HAP-1 (cell line): Measurements from ENCODE around the gene TMEM259.

Experiments
- DNase-seq, 2 experiments: peaks; one replicate each; pipeline ENCODE4 v3.0.0-alpha.2; 2016 to 2020; ENCODE audit warnings: low spot score in 2 of 2
- H3K27me3 ChIP-seq: fragments of 250-450 bp; sonication (Bioruptor Pico); 2 replicates; pipeline ENCODE4 v1.5.1; 2020; ENCODE audit warnings: low read depth, mild to moderate bottlenecking, moderate library complexity
- H3K36me3 ChIP-seq: fragments of 250-450 bp; sonication (Bioruptor Pico); replicated peaks from 2 replicates; pipeline ENCODE4 v1.5.1; 2020; ENCODE audit warnings: mild to moderate bottlenecking
- H3K4me1 ChIP-seq: fragments of 250-450 bp; sonication (Bioruptor Pico); 2 replicates; pipeline ENCODE4 v1.5.1; 2020; ENCODE audit warnings: mild to moderate bottlenecking
- H3K4me3 ChIP-seq: fragments of 250-450 bp; sonication (Bioruptor Pico); 2 replicates; pipeline ENCODE4 v1.5.1; 2020; ENCODE audit warnings: mild to moderate bottlenecking, moderate library complexity
- H3K9me3 ChIP-seq: fragments of 250-450 bp; sonication (Bioruptor Pico); 2 replicates; pipeline ENCODE4 v1.5.1; 2020; ENCODE audit warnings: mild to moderate bottlenecking, moderate library complexity
- in situ Hi-C: fragments of 300-500 bp; cut with MboI; formaldehyde crosslinking; loops from 3 replicates; pipeline ENCODE4 v1.14.3; 2020; ENCODE audit warnings: low sequenced_read_pairs, inconsistent platforms, mixed read lengths

The TMEM259 gene

GRCh38 chr19:1020868-1021425, at the start of gene TMEM259:
Gene TMEM259, minus strand, starts transcription at chr19:1021123. Its CDS starts 127 bp downstream, at chr19:1020996.
- Histone ChIP-seq H3K4me1 (peaks cover 15% of the 10 kb centered on the region), H3K4me3 (peak within 1 kb of the TSS; percentile 83), H3K27me3 (no peaks in the 10 kb centered on the region), H3K9me3 (no peaks in the 10 kb centered on the region), H3K36me3 (peaks cover 17% of the 10 kb centered on the region; the same call in 1 of the 2 replicates)
- DNase-seq: peak; percentile 91 to 98
- in situ Hi-C loops: no loop called here

DNA sequence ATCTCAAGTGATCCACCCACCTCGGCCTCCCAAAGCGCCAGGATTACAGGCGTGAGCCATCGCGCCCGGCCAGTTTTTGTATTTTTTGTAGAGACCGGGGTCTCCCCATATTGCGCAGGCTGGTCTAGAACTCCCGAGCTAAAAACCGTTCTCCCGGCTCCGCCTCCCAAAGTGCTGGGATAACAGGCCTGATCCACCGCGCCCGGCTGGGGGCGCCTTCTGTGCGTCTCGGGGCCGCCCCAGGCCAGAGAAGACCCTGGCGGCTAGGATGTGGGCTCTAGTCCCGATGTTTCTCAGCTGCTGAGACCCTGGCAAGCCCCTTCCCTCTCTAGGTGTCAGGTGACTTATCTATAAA, 49.6 kb upstream of the TMEM259 start:
- no peak for DNase-seq
- Histone ChIP-seq H3K4me1 (peaks cover 3% of the 10 kb centered on the region; the same call in 1 of the 2 replicates), H3K4me3 (no peak overlapping the region), H3K36me3 (no peaks in the 10 kb centered on the region; the same call in 1 of the 2 replicates), H3K9me3 (no peaks in the 10 kb centered on the region), H3K27me3 (no peaks in the 10 kb centered on the region)
- in situ Hi-C loops: no loop called here

- Histone ChIP-seq H3K27me3 (no peaks in the 10 kb centered on the region), H3K36me3 (no peaks in the 10 kb centered on the region; the same call in 1 of the 2 replicates), H3K4me1 (peaks cover 12% of the 10 kb centered on the region), H3K9me3 (no peaks in the 10 kb centered on the region), H3K4me3 (no peak overlapping the region)
- in situ Hi-C loops: no loop called here
- no peak for DNase-seq
Observed at GRCh38 chr19:1069009-1069779, 48.3 kb upstream of the TMEM259 start.

DNA sequence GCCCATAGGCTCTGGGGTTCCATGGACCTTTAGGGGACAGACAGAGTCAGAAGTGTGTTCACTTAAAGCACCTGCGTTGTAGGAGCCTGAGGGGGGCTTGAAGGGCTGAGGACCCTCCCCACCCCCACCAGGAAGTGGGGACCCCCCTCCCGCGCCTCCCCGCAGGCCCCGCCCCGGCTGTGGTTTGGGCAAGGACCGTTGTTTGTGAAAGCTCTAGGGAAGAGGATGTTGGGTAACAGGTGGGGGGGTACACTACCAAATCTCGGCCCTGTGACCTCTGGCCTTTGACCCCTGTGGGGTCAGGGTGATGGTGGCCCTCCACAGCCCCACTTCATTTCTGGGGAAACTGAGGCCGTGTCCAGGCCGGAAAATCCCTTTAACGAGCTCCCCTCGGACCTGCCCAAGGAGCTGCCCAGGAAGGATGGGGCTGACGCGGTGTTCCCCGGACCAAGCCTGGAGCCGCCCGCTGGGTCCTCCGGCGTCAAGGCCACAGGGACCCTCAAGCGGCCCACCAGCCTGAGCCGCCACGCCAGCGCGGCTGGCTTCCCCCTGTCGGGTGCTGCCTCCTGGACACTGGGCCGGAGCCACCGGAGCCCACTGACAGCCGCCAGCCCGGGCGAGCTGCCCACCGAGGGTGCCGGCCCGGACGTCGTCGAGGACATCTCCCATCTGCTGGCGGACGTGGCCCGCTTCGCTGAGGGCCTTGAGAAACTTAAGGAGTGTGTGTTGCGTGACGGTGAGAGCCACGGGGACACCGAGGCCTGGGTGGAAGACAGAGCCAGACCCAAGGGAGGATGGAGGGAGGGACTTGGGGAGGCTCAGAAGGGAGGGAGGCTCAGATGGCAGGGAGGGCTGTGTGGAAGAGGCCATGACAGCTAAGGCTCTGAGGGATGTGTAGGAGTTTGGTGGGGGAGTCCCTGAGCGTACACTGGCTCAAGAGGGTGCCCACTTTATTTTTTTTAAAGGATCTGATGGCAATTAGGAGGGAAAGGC, 47.4 kb upstream of the TMEM259 start:
- Histone ChIP-seq H3K36me3 (no peaks in the 10 kb centered on the region), H3K4me1 (peaks cover 12% of the 10 kb centered on the region), H3K27me3 (no peaks in the 10 kb centered on the region), H3K4me3 (peak overlapping the region; percentile 41), H3K9me3 (no peaks in the 10 kb centered on the region)
- no peak for DNase-seq
- in situ Hi-C loops: no loop called here

DNA sequence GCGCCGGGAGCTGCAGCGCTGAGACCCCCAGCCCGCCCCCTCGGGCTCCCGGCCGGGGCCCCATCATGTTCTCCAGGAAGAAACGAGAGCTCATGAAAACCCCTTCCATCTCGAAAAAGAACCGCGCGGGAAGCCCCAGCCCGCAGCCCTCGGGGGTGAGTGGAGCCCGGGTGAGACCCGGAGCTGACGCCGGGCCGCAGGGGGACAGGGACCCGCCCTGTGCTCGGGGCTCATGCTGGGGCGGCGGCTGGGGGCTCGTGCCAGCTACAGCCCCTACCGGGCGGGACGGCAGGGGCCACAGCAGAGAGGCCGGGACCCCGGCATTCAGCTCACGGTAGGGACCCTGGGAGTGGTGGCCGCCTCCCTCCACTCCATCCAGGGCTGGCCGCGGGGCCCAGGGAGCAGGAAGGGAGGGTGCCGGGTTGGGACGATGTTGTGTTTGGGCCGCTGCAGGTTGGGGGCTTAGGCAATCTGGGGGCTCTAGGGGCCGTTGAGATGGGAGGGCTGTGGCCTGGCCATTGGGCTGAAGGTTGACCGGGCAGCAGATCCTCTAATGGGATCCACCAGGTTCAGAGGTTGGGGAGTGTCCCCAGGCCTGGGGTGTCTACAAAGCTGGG, 46.5 kb upstream of the TMEM259 start:
- Histone ChIP-seq H3K4me3 (peak overlapping the region; percentile 41), H3K9me3 (no peaks in the 10 kb centered on the region), H3K36me3 (no peaks in the 10 kb centered on the region), H3K27me3 (no peaks in the 10 kb centered on the region), H3K4me1 (peaks cover 12% of the 10 kb centered on the region)
- in situ Hi-C loops: no loop called here
- DNase-seq: no peak

DNA sequence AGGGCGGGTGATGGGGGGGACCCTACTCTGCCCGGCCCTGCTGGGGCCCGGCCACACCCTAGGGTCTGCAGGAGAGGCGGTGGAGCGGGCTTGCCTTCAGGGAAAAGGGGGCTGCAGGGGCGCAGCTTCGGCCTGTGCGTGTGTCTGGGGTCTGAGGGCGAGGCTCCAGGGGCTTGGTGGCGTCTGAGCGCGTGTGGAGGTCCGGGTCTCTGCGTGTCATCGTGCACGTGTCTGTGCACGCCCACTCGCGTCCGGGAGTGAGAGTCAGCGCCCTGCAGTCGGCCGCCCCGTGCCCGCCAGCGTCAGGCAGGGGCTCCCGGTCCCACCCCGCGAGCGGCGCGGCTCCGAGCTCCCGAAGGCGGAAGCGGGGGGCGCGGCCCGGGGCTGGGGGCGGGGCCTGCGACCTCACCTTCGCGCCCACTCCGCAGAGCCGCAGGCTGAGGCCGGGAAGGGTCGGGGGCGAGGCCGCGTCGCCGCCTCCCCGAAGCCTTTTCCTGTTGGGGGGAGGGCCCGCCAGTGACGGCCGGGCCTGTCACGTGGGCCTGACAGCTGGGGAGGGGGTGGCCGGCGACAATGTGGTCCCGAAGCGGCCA, 45.9 kb upstream of the TMEM259 start, which contains the start of gene ARHGAP45:
Gene ARHGAP45 (plus strand): TSS at position 420 of the 593 bp plus-strand sequence. CDS start 239 bp downstream, outside the sequence.
- H3K36me3 ChIP-seq: no peaks in the 10 kb centered on the region
- H3K4me1 ChIP-seq: peaks cover 12% of the 10 kb centered on the region
- peak; percentile 32 to 77 for DNase-seq
- H3K4me3 ChIP-seq: peak within 1 kb of the TSS; percentile 41
- no peaks in the 10 kb centered on the region for H3K9me3 ChIP-seq
- no peaks in the 10 kb centered on the region for H3K27me3 ChIP-seq
- in situ Hi-C loops: no loop called here

GRCh38 chr19:1066251-1066747, 45.4 kb upstream of the TMEM259 start:
- H3K4me1 ChIP-seq: peaks cover 12% of the 10 kb centered on the region
- H3K36me3 ChIP-seq: no peaks in the 10 kb centered on the region
- no peaks in the 10 kb centered on the region for H3K9me3 ChIP-seq
- peak overlapping the region; percentile 41 for H3K4me3 ChIP-seq
- no peak for DNase-seq
- in situ Hi-C loops: no loop called here
- H3K27me3 ChIP-seq: no peaks in the 10 kb centered on the region

DNA sequence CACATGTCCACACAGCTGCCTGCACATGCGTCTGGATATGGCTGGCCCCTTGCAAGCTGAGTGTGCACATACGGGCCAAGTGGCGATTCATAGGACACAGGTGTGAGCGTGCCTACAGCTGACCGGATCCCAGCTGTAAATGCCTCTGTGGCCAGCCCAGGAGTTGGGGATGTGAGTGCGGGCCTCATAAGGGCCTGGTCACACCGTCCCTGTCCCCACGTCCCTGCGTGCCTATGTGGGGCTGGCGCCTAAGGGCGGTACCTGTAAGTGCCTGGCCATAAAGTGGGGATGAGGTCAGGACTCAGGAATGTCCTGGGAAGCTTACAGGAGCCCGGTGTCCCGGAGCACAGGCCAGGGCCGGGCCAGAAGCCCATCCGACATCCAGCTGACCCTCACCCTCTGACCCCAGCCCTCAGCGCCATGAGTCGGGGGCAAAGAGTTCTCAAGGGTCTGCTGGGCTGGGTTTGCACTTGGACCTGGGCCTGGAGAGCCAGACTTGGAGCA, 44.7 kb upstream of the TMEM259 start:
- no peak for DNase-seq
- no peak overlapping the region for H3K4me3 ChIP-seq

GRCh38 chr19:1064661-1065605, 44.0 kb upstream of the TMEM259 start:
- H3K36me3 ChIP-seq: no peaks in the 10 kb centered on the region
- no peak overlapping the region for H3K4me3 ChIP-seq
- peak; percentile 59 to 80 for DNase-seq
- H3K4me1 ChIP-seq: peaks cover 12% of the 10 kb centered on the region
- in situ Hi-C loops: no loop called here
- no peaks in the 10 kb centered on the region for H3K27me3 ChIP-seq
- no peaks in the 10 kb centered on the region for H3K9me3 ChIP-seq

More for the DNA sequence above, 44.7 kb upstream of the TMEM259 start:
- H3K27me3 ChIP-seq: no peaks in the 10 kb centered on the region
- in situ Hi-C loops: no loop called here
- peaks cover 12% of the 10 kb centered on the region for H3K4me1 ChIP-seq
- no peaks in the 10 kb centered on the region for H3K36me3 ChIP-seq
- no peaks in the 10 kb centered on the region for H3K9me3 ChIP-seq

GRCh38 chr19:1063909-1064660, 43.2 kb upstream of the TMEM259 start:
- Histone ChIP-seq H3K36me3 (no peaks in the 10 kb centered on the region), H3K4me1 (peaks cover 12% of the 10 kb centered on the region), H3K9me3 (no peaks in the 10 kb centered on the region), H3K4me3 (no peak overlapping the region), H3K27me3 (no peaks in the 10 kb centered on the region)
- in situ Hi-C loops: no loop called here
- peak in 1 of 2 experiments; percentile 47 for DNase-seq
